Natural killer cell (primary cell): ENCODE measurements around the gene C1orf159. TPM values are rescaled to one million over a fixed set of nuclear protein-coding genes. Genes with fewer than 3 reads are reported as not detected.

Experiments
- ATAC-seq, 3 donors: fragments of 150-1000 bp in 2 of 3; fragments of 200-7000 bp in 1 of 3; cut with Tn5 transposase; 1 replicate in 1 of 3; 2 replicates in 2 of 3; pipeline ENCODE4 v1.10.0; 2021; ENCODE audit warnings: mild to moderate bottlenecking in 2 of 3, moderate library complexity in 2 of 3
- DNase-seq, 2 donors: peaks; one replicate each; pipeline versions ENCODE4 v3.0.0 to v3.0.0-alpha.2; 2013 to 2021; ENCODE audit warnings: mixed read lengths in 1 of 2
- H3K27ac ChIP-seq: one replicate; pipeline ENCODE4 v1.5.1; 2013; ENCODE audit warnings: mild to moderate bottlenecking, low read length
- H3K27me3 ChIP-seq: one replicate; pipeline ENCODE4 v1.6.1; 2013; ENCODE audit warnings: low read length; ENCODE audit not compliant: control insufficient read depth, insufficient read depth
- H3K36me3 ChIP-seq: one replicate; pipeline ENCODE4 v1.6.1; 2013; ENCODE audit warnings: low read length; ENCODE audit not compliant: control insufficient read depth, insufficient read depth
- H3K4me1 ChIP-seq: one replicate; pipeline ENCODE4 v1.6.1; 2013; ENCODE audit warnings: low read length; ENCODE audit not compliant: control insufficient read depth, insufficient read depth
- H3K4me3 ChIP-seq: one replicate; pipeline ENCODE4 v1.5.1; 2013; ENCODE audit warnings: low read length
- H3K9me3 ChIP-seq: one replicate; pipeline ENCODE4 v1.6.1; 2013; ENCODE audit warnings: low read length; ENCODE audit not compliant: control insufficient read depth, insufficient read depth
- H3K27ac Mint-ChIP-seq, 2 donors: one replicate each; pipeline ENCODE4 v1.8.0; 2022; ENCODE audit warnings: mild to moderate bottlenecking in 2 of 2, mixed read lengths in 2 of 2, moderate library complexity in 1 of 2
- H3K27me3 Mint-ChIP-seq, 2 donors: one replicate each; pipeline ENCODE4 v1.8.0; 2022; ENCODE audit warnings: low read depth in 2 of 2, mixed read lengths in 2 of 2
- H3K36me3 Mint-ChIP-seq: one replicate; pipeline ENCODE4 v1.8.0; 2022; ENCODE audit warnings: mixed read lengths
- H3K4me1 Mint-ChIP-seq, 2 donors: one replicate each; pipeline ENCODE4 v1.8.0; 2022; ENCODE audit warnings: mixed read lengths in 2 of 2
- H3K4me3 Mint-ChIP-seq: one replicate; pipeline ENCODE4 v1.8.0; 2022; ENCODE audit warnings: mild to moderate bottlenecking, moderate library complexity, mixed read lengths
- H3K9me3 Mint-ChIP-seq, 2 donors: one replicate each; pipeline ENCODE4 v1.8.0; 2022; ENCODE audit warnings: mixed read lengths in 2 of 2
- WGBS: methylation state at CpG from one replicate; pipeline ENCODE4 v1.1.7; 2013; ENCODE audit warnings: missing lambda C conversion rate; ENCODE audit not compliant: insufficient coverage; 5-methylcytosine and 5-hydroxymethylcytosine counted together
- intact Hi-C: fragments of 100-400 bp; cut with micrococcal nuclease; formaldehyde crosslinking; loops from one replicate; pipeline ENCODE4 v1.14.2; 2022
- total RNA-seq, 4 donors: library from RNA; stranded (reverse); fragments of 120-200 nt in 1 of 4; gene quantifications; one replicate each; pipeline versions ENCODE4 v1.2.3 to v1.2.4, GENCODE V29; 2013 to 2022
- TF ChIP-seq, protein P1 (sequence below): fragments of 200-600 bp; IDR thresholded peaks from one replicate; pipeline ENCODE4 v1.8.0; 2022; ENCODE audit warnings: antibody characterized with exemption

The C1orf159 gene
- total RNA-seq, 3 donors from 2014 or later (not counting 1 experiment from before 2014, with no cell fraction given), result 19.6 to 25.1 (median 21.5) TPM

DNA sequence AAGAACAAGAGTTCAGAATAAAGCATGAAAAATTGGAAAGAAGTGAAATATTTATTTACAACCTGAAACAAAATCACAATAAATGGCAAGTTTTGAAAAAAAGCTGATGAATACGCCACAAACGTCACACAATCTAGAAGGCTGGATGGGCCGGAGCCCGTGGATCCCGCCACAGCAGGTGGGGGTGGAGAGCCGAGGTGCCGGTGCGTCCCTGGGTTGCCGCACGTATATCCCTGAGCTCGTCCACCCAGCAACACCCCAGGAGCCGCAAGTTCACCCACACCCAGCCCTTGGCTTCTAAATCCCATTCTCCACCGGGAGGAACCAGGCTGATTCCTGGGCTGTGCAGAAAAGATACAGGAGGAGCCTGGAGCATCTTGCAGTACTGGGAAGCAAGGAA is 32.2 kb upstream of the C1orf159 start:
- H3K4me3 ChIP-seq, result no peak overlapping the region
- ATAC-seq (no peak), DNase-seq (no peak)
- WGBS, result 97% methylated on average over 13 of the region's 13 CpGs
- Mint-ChIP-seq H3K27ac (no peak overlapping the region), H3K4me1 (peaks cover 9 to 18% of the 10 kb centered on the region in 2 donors), H3K27me3 (no peaks in the 10 kb centered on the region), H3K4me3 (no peak overlapping the region), H3K9me3 (peaks cover 0 to 8% of the 10 kb centered on the region in 2 donors), H3K36me3 (no peaks in the 10 kb centered on the region)
- no peaks in the 10 kb centered on the region for H3K27me3 ChIP-seq
- peaks cover 25% of the 10 kb centered on the region for H3K4me1 ChIP-seq
- H3K27ac ChIP-seq, result no peak overlapping the region
- TF ChIP-seq, protein P1, sequence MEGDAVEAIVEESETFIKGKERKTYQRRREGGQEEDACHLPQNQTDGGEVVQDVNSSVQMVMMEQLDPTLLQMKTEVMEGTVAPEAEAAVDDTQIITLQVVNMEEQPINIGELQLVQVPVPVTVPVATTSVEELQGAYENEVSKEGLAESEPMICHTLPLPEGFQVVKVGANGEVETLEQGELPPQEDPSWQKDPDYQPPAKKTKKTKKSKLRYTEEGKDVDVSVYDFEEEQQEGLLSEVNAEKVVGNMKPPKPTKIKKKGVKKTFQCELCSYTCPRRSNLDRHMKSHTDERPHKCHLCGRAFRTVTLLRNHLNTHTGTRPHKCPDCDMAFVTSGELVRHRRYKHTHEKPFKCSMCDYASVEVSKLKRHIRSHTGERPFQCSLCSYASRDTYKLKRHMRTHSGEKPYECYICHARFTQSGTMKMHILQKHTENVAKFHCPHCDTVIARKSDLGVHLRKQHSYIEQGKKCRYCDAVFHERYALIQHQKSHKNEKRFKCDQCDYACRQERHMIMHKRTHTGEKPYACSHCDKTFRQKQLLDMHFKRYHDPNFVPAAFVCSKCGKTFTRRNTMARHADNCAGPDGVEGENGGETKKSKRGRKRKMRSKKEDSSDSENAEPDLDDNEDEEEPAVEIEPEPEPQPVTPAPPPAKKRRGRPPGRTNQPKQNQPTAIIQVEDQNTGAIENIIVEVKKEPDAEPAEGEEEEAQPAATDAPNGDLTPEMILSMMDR, result no peak
- intact Hi-C loops, result no loop called here
- H3K36me3 ChIP-seq, result no peaks in the 10 kb centered on the region
- H3K9me3 ChIP-seq, result peaks cover 9% of the 10 kb centered on the region

DNA sequence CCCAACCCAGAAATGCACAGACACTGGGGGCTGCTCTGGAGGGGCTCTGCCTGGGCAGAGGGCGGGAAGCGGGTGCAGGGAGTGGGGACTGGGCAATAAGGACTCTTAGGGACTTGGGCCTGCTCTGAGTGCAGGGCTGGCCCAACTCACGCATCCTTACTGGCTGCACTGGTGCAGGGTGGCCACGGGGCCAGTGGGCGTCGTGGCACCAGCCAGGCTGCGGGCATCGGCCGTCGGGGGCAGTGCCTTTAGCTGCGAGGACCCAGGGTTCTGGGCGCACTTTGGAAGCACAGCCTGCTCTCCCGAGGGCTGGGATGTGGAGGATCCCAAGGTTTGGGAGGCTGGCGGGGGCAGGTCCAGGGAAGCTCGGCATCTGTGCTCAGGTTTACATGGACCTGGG is 30.7 kb upstream of the C1orf159 start:
- WGBS, result 94% methylated on average over 15 of the region's 15 CpGs
- ATAC-seq, result no peak
- Mint-ChIP-seq H3K4me1 (peaks cover 0 to 11% of the 10 kb centered on the region in 2 donors), H3K36me3 (no peaks in the 10 kb centered on the region), H3K4me3 (no peak overlapping the region), H3K27me3 (no peaks in the 10 kb centered on the region), H3K9me3 (no peaks in the 10 kb centered on the region), H3K27ac (no peak overlapping the region)
- peaks cover 26% of the 10 kb centered on the region for H3K4me1 ChIP-seq
- no peak for DNase-seq
- no peaks in the 10 kb centered on the region for H3K9me3 ChIP-seq
- H3K36me3 ChIP-seq, result no peaks in the 10 kb centered on the region
- no peaks in the 10 kb centered on the region for H3K27me3 ChIP-seq
- H3K4me3 ChIP-seq, result no peak overlapping the region
- intact Hi-C loops, result no loop called here
- no peak overlapping the region for H3K27ac ChIP-seq
- TF ChIP-seq, protein P1, result no peak

DNA sequence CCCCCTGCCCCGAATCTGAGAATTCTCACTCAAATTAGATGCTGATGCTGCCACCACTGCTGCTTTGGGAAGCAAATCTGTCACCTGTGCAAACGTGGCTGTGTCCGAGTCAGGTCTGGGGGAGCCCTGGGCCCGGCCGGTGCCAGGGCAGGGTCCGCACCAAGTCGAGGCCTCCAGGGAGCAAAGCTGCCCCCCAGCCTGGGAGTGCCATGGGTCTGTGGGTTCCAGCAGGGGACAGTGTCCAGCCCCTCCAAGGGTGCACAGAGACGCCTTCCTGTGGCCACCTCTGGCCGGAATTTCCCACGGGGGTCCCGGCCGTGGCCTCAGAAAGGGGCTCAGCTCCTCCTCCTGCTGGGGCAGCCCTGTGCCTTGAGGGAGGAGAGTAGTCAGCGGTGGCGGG is 30.1 kb upstream of the C1orf159 start:
- H3K4me3 Mint-ChIP-seq, result no peak overlapping the region
- Histone ChIP-seq H3K4me3 (no peak overlapping the region), H3K27ac (no peak overlapping the region), H3K27me3 (no peaks in the 10 kb centered on the region), H3K9me3 (no peaks in the 10 kb centered on the region), H3K36me3 (no peaks in the 10 kb centered on the region), H3K4me1 (peaks cover 26% of the 10 kb centered on the region)
- 86% methylated on average over 14 of the region's 14 CpGs for WGBS
- no peaks in the 10 kb centered on the region for H3K36me3 Mint-ChIP-seq
- no peaks in the 10 kb centered on the region for H3K27me3 Mint-ChIP-seq
- intact Hi-C loops, result no loop called here
- no peak for DNase-seq
- no peaks in the 10 kb centered on the region for H3K9me3 Mint-ChIP-seq
- TF ChIP-seq, protein P1, result no peak
- H3K4me1 Mint-ChIP-seq, result peaks cover 0 to 11% of the 10 kb centered on the region in 2 donors
- H3K27ac Mint-ChIP-seq, result no peak overlapping the region
- no peak for ATAC-seq

DNA sequence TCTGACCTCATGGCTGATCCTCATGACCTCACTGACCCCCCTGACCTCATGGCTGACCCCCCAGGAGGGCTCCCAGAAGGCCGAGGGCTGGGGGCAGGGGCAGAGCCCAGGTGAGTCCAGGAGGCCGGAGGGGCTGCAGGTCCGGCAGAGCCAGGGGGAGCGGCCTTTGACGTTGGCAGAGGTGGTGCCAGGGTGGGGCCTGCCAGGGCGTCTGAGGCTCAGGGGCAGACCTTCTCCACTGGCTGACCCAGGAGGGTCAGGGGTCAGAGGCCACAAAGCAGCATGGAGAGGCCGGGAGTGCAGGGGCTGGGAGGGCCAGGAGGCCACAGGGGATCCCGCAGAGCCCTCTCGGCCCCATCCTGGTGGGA is 29.6 kb upstream of the C1orf159 start:
- Mint-ChIP-seq H3K36me3 (no peaks in the 10 kb centered on the region), H3K27me3 (no peaks in the 10 kb centered on the region), H3K4me3 (no peak overlapping the region), H3K27ac (peak overlapping the region in 1 of 2 donors; percentile 35), H3K4me1 (peaks cover 0 to 11% of the 10 kb centered on the region in 2 donors), H3K9me3 (no peaks in the 10 kb centered on the region)
- H3K36me3 ChIP-seq, result no peaks in the 10 kb centered on the region
- 94% methylated on average over 9 of the region's 9 CpGs for WGBS
- H3K27me3 ChIP-seq, result no peaks in the 10 kb centered on the region
- ATAC-seq (no peak), DNase-seq (no peak)
- no peak overlapping the region for H3K27ac ChIP-seq
- peaks cover 26% of the 10 kb centered on the region for H3K4me1 ChIP-seq
- no peaks in the 10 kb centered on the region for H3K9me3 ChIP-seq
- no peak overlapping the region for H3K4me3 ChIP-seq
- TF ChIP-seq, protein P1, result no peak
- intact Hi-C loops, result no loop called here
